BLaER1 (cell line): ENCODE results near the gene IGSF3.

Source experiments
- H3K27ac ChIP-seq: shearing (Covaris generic); formaldehyde crosslinking; 2 replicates; pipeline ENCODE4 v1.8.1; 2022
- H3K27me3 ChIP-seq: shearing (Covaris generic); formaldehyde crosslinking; 2 replicates; pipeline ENCODE4 v1.8.1; 2022
- H3K36me3 ChIP-seq: shearing (Covaris generic); formaldehyde crosslinking; 2 replicates; pipeline ENCODE4 v1.8.1; 2022
- H3K4me1 ChIP-seq: shearing (Covaris generic); formaldehyde crosslinking; 2 replicates; pipeline ENCODE4 v1.8.1; 2022
- H3K4me2 ChIP-seq: shearing (Covaris generic); formaldehyde crosslinking; 2 replicates; pipeline ENCODE4 v1.8.1; 2022
- H3K4me3 ChIP-seq: shearing (Covaris generic); formaldehyde crosslinking; 2 replicates; pipeline ENCODE4 v1.8.1; 2022
- H3K9ac ChIP-seq: shearing (Covaris generic); formaldehyde crosslinking; 2 replicates; pipeline ENCODE4 v1.8.1; 2022
- H3K9me3 ChIP-seq: shearing (Covaris generic); formaldehyde crosslinking; 2 replicates; pipeline ENCODE4 v1.8.1; 2022
- H4K20me1 ChIP-seq: shearing (Covaris generic); formaldehyde crosslinking; 2 replicates; pipeline ENCODE4 v1.8.1; 2022
- Cebpa-rat ChIP-seq: shearing (Covaris generic); IDR thresholded peaks from 2 replicates; pipeline ENCODE4 v1.8.1; 2022

The IGSF3 gene

DNA sequence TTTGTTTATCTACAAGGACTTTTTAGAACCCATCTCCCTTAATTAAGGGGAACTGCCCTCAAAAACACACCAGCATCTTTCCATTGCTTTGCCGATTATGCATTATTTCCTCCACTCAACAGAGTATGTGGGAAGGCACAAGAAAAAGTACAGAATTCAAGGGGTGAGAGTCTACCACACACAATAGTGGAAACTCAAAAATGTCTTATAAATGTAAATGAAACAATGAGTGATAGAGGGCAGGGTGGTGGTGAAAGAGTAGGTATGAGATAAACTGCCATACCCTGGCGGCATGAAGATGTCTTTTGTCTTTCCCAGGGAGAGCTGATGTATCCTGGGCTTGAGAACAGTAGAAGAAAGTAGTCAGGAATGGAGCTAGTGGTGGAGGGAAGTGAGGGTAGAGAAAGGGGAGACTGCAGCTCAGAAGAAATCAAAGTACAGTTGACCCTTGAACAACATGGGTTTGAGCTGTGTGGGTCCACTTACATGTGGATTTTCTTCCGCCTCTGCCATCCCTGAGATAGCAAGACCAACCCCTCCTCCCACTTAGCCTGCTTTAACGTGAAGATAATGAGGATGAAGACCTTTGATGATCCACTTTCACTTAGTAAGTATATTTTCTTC, 121.1 kb downstream of the IGSF3 start:
- Histone ChIP-seq H3K4me1 (peaks cover 63% of the 10 kb centered on the region), H3K9me3 (peaks cover 48% of the 10 kb centered on the region), H3K9ac (no peak overlapping the region), H3K4me3 (no peak overlapping the region), H3K27me3 (no peaks in the 10 kb centered on the region), H3K27ac (peak overlapping the region; percentile 90), H4K20me1 (no peaks in the 10 kb centered on the region), H3K4me2 (peak overlapping the region; percentile 62), H3K36me3 (peaks cover 47% of the 10 kb centered on the region)
- no peak for TF ChIP-seq Cebpa-rat

DNA sequence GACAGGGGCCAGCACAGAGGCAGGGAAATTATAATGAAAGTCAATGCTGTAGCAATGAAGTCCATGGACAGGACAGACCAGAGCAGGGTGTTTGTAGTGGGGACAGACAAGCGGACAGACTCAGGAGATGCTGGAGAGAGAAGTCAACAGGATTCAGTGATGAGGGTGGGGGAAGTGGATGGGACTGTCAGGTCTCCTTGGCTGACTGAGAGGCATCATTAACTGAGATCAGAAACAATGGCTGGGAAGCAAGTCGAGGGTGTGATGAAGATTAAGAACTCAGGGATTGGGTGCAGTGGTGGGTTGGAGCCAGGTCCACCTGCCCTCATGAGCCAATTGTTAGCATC, 122.2 kb downstream of the IGSF3 start:
- H3K27ac ChIP-seq: peak overlapping the region; percentile 90
- H3K4me3 ChIP-seq: no peak overlapping the region
- H3K4me1 ChIP-seq: peaks cover 68% of the 10 kb centered on the region
- no peaks in the 10 kb centered on the region for H3K27me3 ChIP-seq
- H3K36me3 ChIP-seq: peaks cover 58% of the 10 kb centered on the region
- H3K9me3 ChIP-seq: peaks cover 48% of the 10 kb centered on the region
- peak overlapping the region; percentile 62 for H3K4me2 ChIP-seq
- no peak for TF ChIP-seq Cebpa-rat
- no peaks in the 10 kb centered on the region for H4K20me1 ChIP-seq
- peak overlapping the region; percentile 69 for H3K9ac ChIP-seq

DNA sequence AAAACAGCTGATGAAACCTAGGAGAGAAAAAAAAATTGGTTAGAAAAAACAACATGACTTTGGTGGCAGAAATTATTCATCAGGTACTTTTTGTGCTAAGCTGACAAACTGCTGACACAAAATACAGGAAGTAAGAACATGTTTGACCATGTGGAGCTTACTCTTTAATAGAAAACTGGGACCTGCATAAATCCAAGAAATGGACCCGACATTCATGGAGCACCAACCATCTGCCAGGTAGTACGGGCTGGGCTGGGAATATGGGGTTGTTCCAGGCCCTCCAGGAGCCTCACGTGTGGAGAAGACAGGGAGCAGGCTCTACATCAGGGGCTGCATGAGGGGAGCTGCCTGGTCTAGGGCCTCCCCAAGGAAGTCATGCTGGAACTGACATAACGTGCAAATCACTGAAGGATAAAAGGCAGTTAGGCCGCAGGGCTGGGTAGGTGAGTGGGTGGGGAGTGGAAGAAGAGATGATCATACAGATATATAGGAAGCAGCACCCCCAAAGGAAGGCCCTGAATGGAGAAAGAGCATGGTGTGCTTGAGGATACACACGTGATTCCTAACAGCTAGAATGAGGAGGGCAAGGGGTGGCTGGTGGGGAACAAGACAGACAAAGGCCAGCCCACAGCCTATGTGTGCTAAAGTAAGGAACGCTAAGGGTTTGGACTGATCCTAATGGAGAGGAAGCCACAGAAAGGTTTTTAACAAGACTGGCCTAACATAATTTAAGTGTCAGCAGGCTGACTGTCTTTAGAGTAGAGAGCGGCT, 122.8 kb downstream of the IGSF3 start:
- Histone ChIP-seq H3K27ac (peak overlapping the region; percentile 90), H3K4me3 (peak overlapping the region; percentile 20; the same call in 1 of the 2 replicates), H3K4me1 (peaks cover 74% of the 10 kb centered on the region), H3K27me3 (no peaks in the 10 kb centered on the region), H3K4me2 (peak overlapping the region; percentile 62), H4K20me1 (no peaks in the 10 kb centered on the region), H3K36me3 (peaks cover 64% of the 10 kb centered on the region), H3K9me3 (peaks cover 48% of the 10 kb centered on the region), H3K9ac (peak overlapping the region; percentile 69)
- TF ChIP-seq Cebpa-rat: no peak

DNA sequence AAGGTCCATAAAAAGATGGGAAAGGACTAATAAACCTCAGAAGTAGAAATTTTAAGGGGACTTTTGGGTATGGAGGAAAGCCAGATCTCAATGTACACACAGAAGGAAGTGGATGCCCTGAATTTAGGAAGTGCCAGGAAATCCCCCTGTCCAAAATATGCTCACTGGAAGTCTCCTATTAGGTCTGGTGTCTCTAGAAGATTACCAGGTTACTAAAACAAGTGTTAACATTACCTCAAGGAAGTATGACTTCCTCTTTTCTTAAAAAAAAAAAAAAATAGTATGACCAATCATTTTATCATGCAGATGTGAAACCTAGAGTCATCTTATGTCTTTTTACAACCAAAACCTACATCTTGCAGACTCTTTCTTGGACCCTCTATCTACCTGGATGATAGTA, 127.4 kb downstream of the IGSF3 start:
- Histone ChIP-seq H4K20me1 (no peaks in the 10 kb centered on the region), H3K36me3 (peaks cover 90% of the 10 kb centered on the region), H3K9me3 (peaks cover 43% of the 10 kb centered on the region; the same call in 1 of the 2 replicates), H3K9ac (no peak overlapping the region), H3K4me2 (peak overlapping the region; percentile 53), H3K4me1 (peaks cover 72% of the 10 kb centered on the region), H3K4me3 (no peak overlapping the region), H3K27ac (no peak overlapping the region), H3K27me3 (no peaks in the 10 kb centered on the region)
- no peak for TF ChIP-seq Cebpa-rat

DNA sequence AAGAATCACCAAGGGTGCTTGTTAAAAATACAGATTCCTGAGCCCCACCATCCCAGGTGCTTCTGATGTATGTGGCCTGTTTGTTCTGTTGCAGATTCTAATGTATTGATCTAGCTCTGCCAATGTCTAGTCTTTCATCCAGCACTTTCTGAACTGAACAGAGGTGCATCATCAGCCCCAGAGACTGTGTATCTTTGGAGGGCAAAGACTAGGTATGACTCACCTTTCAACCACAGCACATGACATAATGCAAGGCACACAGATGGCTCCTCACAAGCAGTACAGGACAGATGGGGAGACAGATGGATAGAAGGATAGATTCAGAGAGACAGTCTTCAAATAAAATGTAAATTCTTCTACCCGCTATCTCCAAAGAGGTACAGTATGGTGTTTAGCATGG, 129.0 kb downstream of the IGSF3 start:
- peaks cover 100% of the 10 kb centered on the region for H3K36me3 ChIP-seq
- H3K27me3 ChIP-seq: no peaks in the 10 kb centered on the region
- H3K4me1 ChIP-seq: peaks cover 57% of the 10 kb centered on the region
- no peaks in the 10 kb centered on the region for H4K20me1 ChIP-seq
- H3K9ac ChIP-seq: no peak overlapping the region
- H3K4me3 ChIP-seq: no peak overlapping the region
- H3K27ac ChIP-seq: peak overlapping the region; percentile 49
- TF ChIP-seq Cebpa-rat: no peak
- H3K9me3 ChIP-seq: peaks cover 54% of the 10 kb centered on the region
- H3K4me2 ChIP-seq: peak overlapping the region; percentile 53

DNA sequence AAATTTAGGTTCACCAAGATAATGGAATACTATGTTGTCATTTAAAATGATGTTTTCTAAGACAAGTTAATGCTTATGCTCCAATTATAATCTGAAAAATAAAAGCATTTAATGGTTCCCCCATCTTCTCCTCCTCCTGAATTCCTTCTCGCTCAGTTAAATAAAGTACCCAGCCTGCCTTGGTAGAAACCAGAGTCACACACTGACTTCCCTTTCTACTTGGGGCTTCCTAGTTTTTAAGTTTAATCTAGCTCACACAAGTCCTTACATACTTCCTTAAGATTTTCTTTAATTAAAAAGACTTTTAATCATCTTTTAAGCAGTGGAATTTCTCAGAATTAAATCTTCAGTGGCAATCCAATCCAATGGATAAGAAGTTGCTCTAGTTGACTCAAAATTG, 129.6 kb downstream of the IGSF3 start:
- H4K20me1 ChIP-seq: no peaks in the 10 kb centered on the region
- H3K4me2 ChIP-seq: 0 out of 2 replicates have a peak overlapping the region, but pooled peaks have one; percentile 53
- H3K9me3 ChIP-seq: peaks cover 55% of the 10 kb centered on the region
- H3K4me3 ChIP-seq: no peak overlapping the region
- TF ChIP-seq Cebpa-rat: no peak
- no peak overlapping the region for H3K27ac ChIP-seq
- no peaks in the 10 kb centered on the region for H3K27me3 ChIP-seq
- peaks cover 100% of the 10 kb centered on the region for H3K36me3 ChIP-seq
- H3K9ac ChIP-seq: no peak overlapping the region
- peaks cover 51% of the 10 kb centered on the region for H3K4me1 ChIP-seq

DNA sequence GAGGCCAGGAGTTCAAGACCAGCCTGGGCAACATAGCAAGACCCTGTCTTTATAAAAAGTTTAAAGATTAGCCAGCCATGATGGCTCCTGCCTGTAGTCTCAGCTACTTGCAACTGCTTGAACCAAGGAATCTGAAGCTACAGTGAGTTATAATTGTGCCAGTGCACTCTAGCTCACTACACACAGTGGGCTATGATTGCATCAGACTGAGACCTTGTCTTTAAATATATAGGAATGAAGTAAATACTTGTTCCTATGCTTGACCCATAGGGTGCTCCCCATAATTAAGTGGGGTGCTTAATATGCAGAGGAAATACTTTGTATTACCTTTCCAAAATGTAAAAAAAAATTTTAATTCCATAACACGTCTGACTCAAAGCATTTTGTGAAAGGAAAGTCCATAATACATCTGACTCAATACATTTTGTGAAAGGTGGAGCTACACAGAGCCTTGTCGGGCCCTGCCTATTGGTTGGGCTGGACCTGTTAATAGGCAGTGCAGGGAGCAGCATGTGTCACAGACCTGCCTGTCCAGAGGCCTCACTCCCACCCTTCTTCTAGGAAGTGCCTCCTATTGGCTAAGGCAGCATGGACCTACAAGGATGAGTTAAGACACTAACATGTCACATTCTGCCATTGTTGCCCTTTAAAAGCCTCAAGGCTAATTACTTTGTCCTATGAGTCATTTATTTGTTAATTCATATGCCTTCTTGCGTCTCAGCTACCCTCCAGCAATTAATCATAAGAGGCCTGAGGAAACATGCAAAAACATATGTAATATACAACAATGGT, 130.3 kb downstream of the IGSF3 start:
- Histone ChIP-seq H3K36me3 (peaks cover 99% of the 10 kb centered on the region), H3K9me3 (peaks cover 51% of the 10 kb centered on the region), H3K4me1 (peaks cover 44% of the 10 kb centered on the region), H3K9ac (no peak overlapping the region), H3K4me2 (no peak overlapping the region), H4K20me1 (no peaks in the 10 kb centered on the region), H3K27ac (no peak overlapping the region), H3K4me3 (no peak overlapping the region), H3K27me3 (no peaks in the 10 kb centered on the region)
- no peak for TF ChIP-seq Cebpa-rat

DNA sequence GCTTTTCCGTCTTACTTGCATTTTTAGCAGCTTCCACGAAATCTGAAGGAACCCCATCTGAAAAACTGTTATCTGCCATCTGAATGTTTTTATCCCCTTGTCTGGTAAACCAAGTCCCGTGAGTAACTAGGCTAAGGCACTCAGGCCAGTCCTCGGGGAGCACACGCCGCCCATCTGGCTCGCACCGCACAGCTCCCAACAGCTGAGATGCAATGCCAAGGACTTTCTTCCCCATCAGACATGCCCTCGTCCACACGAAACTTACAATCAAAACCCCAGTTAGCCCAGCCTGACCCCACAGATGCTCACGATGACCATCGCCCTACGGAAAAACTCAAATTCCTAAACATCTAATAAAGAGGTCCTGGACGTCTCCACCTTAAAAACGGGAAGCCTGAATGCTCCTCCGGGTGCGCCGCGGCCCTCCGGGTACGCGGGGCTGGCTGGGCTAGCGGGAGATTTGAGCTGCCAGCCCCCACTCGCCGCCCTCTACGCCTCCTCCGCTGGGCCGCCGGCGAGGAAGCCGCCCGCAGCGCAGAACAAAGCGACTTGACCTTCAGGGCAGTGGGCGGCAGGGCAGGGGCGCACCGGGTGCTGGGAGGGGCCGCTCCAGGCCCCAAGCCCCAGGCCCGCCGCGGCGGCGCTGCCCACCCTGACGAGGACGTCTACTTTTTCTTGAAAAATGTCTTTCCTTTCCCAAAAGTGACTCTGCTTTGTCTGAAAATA, 133.4 kb downstream of the IGSF3 start:
- Histone ChIP-seq H3K27me3 (no peaks in the 10 kb centered on the region), H4K20me1 (no peaks in the 10 kb centered on the region), H3K4me3 (no peak overlapping the region), H3K4me2 (no peak overlapping the region), H3K27ac (no peak overlapping the region), H3K9me3 (peaks cover 54% of the 10 kb centered on the region), H3K4me1 (peaks cover 13% of the 10 kb centered on the region), H3K36me3 (peaks cover 94% of the 10 kb centered on the region), H3K9ac (no peak overlapping the region)
- no peak for TF ChIP-seq Cebpa-rat

DNA sequence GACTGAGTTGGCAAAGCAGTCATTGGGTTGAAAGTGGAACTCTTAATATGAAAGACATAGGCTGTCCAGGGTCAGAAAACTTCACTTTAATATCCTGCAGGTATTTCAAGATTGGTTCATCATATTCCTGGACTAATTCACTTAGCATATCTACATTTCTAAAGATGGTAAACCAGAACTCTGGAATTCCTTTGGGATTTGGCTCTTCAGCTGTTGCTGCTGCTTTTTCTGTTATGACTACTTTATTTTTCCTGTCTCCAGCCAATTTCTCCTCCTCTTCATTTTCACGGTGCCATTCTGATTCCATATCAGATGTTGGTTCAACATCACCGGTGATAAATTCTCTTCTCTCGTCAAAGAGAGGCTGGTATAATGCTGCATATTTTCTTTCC, 134.1 kb downstream of the IGSF3 start:
- Histone ChIP-seq H3K4me2 (no peak overlapping the region), H3K9ac (no peak overlapping the region), H3K27me3 (no peaks in the 10 kb centered on the region), H3K36me3 (peaks cover 94% of the 10 kb centered on the region), H3K9me3 (peaks cover 55% of the 10 kb centered on the region), H3K4me1 (peaks cover 6% of the 10 kb centered on the region), H3K4me3 (no peak overlapping the region), H4K20me1 (no peaks in the 10 kb centered on the region), H3K27ac (no peak overlapping the region)
- no peak for TF ChIP-seq Cebpa-rat
